Activated CD4-positive, alpha-beta T cell treated with anti-CD3 and anti-CD28 coated beads, Interleukin-2, amount 10 ng/mL, durations not matched to agents 24 days and 14 days (primary cell): ENCODE data around the gene WDR64. TPM values are rescaled to one million over a fixed set of nuclear protein-coding genes. Genes with fewer than 3 reads are reported as not detected.
"Not testable (repeated sequence)": the region's sequence is repeated elsewhere in the genome, so short reads cannot be mapped to it uniquely, and the experiment has no call there.

Experiments
- DNase-seq: peaks from one replicate; pipeline ENCODE4 v3.0.0; 2022
- H3K27ac Mint-ChIP-seq: one replicate; pipeline ENCODE4 v1.8.0; 2022; ENCODE audit warnings: mild to moderate bottlenecking, mixed read lengths
- H3K27me3 Mint-ChIP-seq: one replicate; pipeline ENCODE4 v1.8.0; 2022; ENCODE audit warnings: mixed read lengths
- H3K36me3 Mint-ChIP-seq: one replicate; pipeline ENCODE4 v1.8.0; 2022; ENCODE audit warnings: low read depth, mild to moderate bottlenecking, mixed read lengths
- H3K4me1 Mint-ChIP-seq: one replicate; pipeline ENCODE4 v1.8.0; 2021; ENCODE audit warnings: mixed read lengths
- H3K4me3 Mint-ChIP-seq: one replicate; pipeline ENCODE4 v1.8.0; 2022; ENCODE audit warnings: mild to moderate bottlenecking, moderate library complexity, mixed read lengths
- H3K9me3 Mint-ChIP-seq: one replicate; pipeline ENCODE4 v1.8.0; 2021; ENCODE audit warnings: mixed read lengths
- intact Hi-C: fragments of 100-400 bp; cut with micrococcal nuclease; formaldehyde crosslinking; loops from one replicate; pipeline ENCODE4 v1.15.1; 2023
- total RNA-seq: library from RNA; stranded (reverse); gene quantifications from 2 replicates; pipeline ENCODE4 v1.2.3, GENCODE V29; 2022

The WDR64 gene
- total RNA-seq, 1 donor from 2014 or later = not detected

- peaks cover 14% of the 10 kb centered on the region for H3K27me3 Mint-ChIP-seq
- DNase-seq, H3K27ac Mint-ChIP-seq, H3K9me3 Mint-ChIP-seq, H3K4me1 Mint-ChIP-seq, intact Hi-C loops, H3K4me3 Mint-ChIP-seq, H3K36me3 Mint-ChIP-seq: not testable (repeated sequence)
Observed at GRCh38 chr1:241681861-241682448, 29.9 kb downstream of the WDR64 start.

DNA sequence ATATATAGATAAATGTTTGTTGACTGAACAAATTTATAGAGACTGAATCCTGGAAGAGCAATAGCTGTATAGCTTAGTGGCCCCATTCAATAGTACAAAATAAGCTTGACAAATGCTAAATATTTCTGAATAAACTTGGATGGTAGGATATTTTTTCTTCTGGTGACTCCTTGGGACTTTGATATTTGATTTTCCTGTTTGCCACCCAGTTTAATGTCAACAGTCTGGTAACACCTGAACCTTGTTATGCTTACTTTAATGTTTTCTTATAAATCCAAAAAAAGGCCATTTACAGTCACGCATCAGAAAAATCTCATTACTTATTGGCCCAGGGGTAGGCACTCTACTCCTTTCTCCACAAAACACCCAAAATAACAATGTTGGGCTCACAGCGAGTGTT lies 30.8 kb downstream of the WDR64 start:
- H3K27ac Mint-ChIP-seq = no peak overlapping the region
- H3K27me3 Mint-ChIP-seq = peaks cover 14% of the 10 kb centered on the region
- no peaks in the 10 kb centered on the region for H3K4me1 Mint-ChIP-seq
- intact Hi-C loops = no loop called here
- no peaks in the 10 kb centered on the region for H3K36me3 Mint-ChIP-seq
- no peak for DNase-seq
- no peak overlapping the region for H3K4me3 Mint-ChIP-seq
- H3K9me3 Mint-ChIP-seq = peaks cover 7% of the 10 kb centered on the region

DNA sequence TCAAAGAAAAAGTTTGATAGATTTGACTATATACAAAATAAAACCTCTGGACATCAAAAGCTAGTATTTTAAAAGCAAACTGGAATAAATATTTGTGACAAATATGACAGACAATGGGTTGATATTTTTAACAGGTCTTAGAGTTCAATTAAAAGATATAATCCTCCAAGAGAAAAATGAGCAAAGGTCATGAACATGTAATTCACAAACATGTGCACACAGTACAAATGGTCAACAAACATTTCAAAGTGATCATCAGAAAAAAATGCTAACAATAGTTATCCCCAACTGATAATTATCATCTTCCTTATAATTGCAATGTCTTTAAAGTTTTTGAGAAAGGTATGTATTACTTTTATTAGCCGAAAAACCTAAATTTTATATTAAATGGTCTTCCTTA lies 32.0 kb downstream of the WDR64 start:
- no peaks in the 10 kb centered on the region for H3K4me1 Mint-ChIP-seq
- intact Hi-C loops = no loop called here
- DNase-seq = no peak
- H3K27ac Mint-ChIP-seq = no peak overlapping the region
- no peak overlapping the region for H3K4me3 Mint-ChIP-seq
- H3K36me3 Mint-ChIP-seq = no peaks in the 10 kb centered on the region
- peaks cover 7% of the 10 kb centered on the region for H3K9me3 Mint-ChIP-seq
- peaks cover 14% of the 10 kb centered on the region for H3K27me3 Mint-ChIP-seq

DNA sequence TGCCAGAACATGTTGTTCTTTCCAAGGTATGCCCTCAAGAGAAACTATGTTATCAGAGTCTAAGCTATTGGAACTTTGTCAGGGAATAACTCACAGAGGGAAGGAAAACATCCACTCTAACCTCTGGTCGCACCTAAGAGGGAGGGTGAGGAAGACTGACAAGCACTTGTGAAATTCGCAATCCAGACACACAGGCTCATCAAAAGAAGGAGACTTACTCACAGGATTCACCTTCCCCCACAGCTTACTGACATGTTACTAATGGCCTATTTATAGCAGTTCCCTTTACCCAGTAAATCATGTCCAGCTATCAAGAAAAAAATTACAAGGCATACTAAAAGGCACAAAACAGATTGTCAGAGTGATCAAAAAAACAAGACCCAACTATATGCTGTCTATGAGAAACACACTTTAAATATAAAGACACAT lies 36.9 kb downstream of the WDR64 start:
- H3K4me3 Mint-ChIP-seq = no peak overlapping the region
- H3K9me3 Mint-ChIP-seq = no peaks in the 10 kb centered on the region
- no peaks in the 10 kb centered on the region for H3K4me1 Mint-ChIP-seq
- peaks cover 10% of the 10 kb centered on the region for H3K27me3 Mint-ChIP-seq
- intact Hi-C loops = no loop called here
- H3K36me3 Mint-ChIP-seq = no peaks in the 10 kb centered on the region
- no peak overlapping the region for H3K27ac Mint-ChIP-seq
- no peak for DNase-seq

DNA sequence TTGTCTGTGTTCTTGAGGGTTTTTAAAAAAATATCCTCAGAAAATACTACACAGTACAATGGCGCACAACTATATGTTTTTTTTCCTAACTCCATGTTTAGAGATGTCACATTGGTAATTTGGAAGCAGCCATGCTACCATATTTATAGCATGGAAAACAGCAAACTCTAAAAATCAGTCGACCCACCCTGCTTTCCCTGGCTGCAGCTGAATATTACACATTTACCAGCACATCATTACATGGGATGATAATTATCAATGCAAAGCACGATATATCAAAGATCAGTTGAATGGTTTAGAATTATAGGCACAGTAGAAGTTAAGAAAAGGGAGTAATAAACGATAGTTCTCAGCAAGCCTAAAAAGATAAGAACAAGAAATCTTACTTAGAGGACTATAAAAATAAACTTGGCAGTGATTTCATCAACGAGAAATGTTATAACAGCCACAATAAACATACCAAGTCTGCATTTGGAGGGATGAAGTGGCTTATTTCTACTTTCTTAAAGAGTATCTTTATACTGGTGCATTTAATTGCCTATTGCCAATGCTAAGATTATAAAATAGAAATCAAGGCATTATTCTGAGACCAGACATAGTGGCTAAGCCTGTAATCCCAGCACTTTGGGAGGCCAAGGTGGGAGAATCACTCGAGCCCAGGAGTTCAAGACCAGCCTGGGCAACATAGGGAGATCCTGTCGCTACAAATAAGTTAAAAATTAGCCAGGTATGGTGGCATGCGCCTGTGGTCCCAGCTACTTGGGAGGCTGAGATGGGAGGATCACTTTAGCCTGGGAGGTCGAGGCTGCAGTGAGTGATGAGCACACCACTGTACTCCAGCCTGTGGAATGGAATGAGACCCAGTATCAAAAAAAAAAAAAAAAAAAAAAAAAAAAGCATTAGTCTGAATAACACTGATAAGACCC lies 43.4 kb downstream of the WDR64 start:
- no peaks in the 10 kb centered on the region for H3K4me1 Mint-ChIP-seq
- H3K9me3 Mint-ChIP-seq = no peaks in the 10 kb centered on the region
- H3K27ac Mint-ChIP-seq = no peak overlapping the region
- intact Hi-C loops = no loop called here
- H3K36me3 Mint-ChIP-seq = no peaks in the 10 kb centered on the region
- DNase-seq = no peak
- peaks cover 6% of the 10 kb centered on the region for H3K27me3 Mint-ChIP-seq
- no peak overlapping the region for H3K4me3 Mint-ChIP-seq

DNA sequence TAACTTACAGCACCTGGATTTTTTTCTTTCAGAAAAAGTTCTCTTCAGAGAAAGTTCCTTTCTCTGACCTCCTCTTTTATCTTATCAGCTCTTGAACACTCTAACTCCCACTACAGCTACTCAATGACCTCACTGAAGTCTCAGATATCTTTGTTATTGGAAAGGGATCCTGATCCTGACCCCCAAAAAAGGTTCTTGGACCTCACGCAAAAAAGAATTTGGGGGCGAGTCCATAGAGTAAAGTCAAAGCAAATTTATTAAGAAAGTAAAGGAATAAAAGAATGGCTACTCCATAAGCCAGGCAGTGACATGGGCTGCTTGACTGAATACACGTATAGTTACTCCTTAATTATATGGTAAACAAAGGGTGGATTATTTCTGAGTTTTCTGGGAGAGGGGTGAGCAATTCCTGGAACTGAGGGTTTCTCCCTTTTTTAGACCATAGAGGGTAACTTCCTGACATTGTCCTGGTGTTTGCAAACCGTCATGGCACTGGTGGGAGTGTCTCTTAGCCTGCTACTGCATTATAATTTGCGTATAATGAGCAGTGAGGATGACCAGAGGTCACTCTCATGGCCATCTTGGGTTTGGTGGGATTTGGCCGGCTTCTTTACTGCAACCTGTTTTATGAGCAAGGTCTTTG lies 44.2 kb downstream of the WDR64 start:
- DNase-seq = no peak
- H3K4me1 Mint-ChIP-seq = peaks cover under 1% of the 10 kb centered on the region
- H3K27ac Mint-ChIP-seq = no peak overlapping the region
- no peaks in the 10 kb centered on the region for H3K36me3 Mint-ChIP-seq
- peaks cover 3% of the 10 kb centered on the region for H3K9me3 Mint-ChIP-seq
- H3K4me3 Mint-ChIP-seq = no peak overlapping the region
- intact Hi-C loops = no loop called here
- H3K27me3 Mint-ChIP-seq = peaks cover 6% of the 10 kb centered on the region

DNA sequence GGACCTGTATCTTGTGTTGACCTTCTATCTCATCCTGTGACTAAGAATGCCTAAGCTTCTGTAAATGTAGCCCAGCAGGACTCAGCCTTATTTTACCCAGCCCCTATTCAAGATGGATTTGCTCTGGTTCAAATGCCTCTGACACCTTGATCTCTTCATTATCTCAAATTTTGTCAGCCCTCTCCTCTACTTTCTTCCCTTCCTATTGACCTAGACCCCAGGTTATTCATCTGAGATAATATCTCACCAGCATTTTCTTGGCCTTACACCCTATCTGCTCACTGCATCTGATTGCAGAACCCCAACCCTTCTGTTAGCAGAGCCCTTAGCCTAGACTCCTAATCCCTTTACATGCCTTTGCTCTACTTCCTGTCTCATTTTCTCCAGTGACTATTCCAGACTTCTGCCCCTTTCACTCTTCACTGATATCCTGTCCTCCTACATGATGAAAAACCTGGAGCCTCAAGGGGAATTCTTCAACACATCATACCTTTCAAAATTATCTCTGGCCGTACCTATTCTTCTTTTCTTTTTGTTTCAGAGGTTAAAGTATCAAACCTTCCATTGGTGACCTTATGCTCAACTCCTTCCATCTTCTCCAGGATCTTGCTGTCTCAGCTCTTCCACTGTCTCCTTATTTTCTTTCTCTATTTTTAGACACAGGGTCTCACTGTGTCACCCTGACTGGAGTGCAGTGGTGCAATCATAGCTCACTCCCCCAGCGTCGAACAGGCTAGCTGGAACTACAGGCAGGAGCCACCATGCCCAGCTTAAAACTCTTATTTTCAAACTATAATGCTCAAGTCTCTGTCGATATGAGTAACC lies 44.9 kb downstream of the WDR64 start:
- H3K27me3 Mint-ChIP-seq = peaks cover 4% of the 10 kb centered on the region
- no peaks in the 10 kb centered on the region for H3K36me3 Mint-ChIP-seq
- no peak overlapping the region for H3K4me3 Mint-ChIP-seq
- intact Hi-C loops = no loop called here
- H3K9me3 Mint-ChIP-seq = peaks cover 6% of the 10 kb centered on the region
- no peak for DNase-seq
- no peak overlapping the region for H3K27ac Mint-ChIP-seq
- H3K4me1 Mint-ChIP-seq = peaks cover 3% of the 10 kb centered on the region

GRCh38 chr1:241697640-241698018 lies 45.5 kb downstream of the WDR64 start:
- H3K27ac Mint-ChIP-seq = no peak overlapping the region
- peaks cover 3% of the 10 kb centered on the region for H3K4me1 Mint-ChIP-seq
- DNase-seq = no peak
- no peaks in the 10 kb centered on the region for H3K36me3 Mint-ChIP-seq
- H3K4me3 Mint-ChIP-seq = no peak overlapping the region
- peaks cover 1% of the 10 kb centered on the region for H3K27me3 Mint-ChIP-seq
- intact Hi-C loops = no loop called here
- H3K9me3 Mint-ChIP-seq = peaks cover 6% of the 10 kb centered on the region

DNA sequence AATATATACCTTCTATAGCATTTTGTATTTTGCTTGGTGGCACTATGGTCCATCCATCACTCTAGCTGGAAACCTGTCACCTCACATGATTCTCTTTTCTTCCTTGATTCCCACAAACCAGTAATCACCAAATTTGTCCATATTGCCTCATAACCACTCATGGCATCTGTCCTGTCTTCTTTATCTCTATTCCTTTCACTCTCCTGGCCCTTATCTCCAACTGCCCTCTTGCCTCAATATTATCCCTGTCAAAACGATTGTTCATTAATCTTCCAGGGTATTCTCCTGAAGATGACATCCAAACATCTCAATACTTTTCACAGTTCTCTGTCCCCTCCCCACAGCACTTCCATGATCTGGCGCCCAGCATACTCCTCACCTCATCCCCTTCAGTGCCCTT lies 46.1 kb downstream of the WDR64 start:
- intact Hi-C loops = no loop called here
- DNase-seq = no peak
- peaks cover 1% of the 10 kb centered on the region for H3K27me3 Mint-ChIP-seq
- H3K4me3 Mint-ChIP-seq = no peak overlapping the region
- H3K4me1 Mint-ChIP-seq = peaks cover 3% of the 10 kb centered on the region
- no peaks in the 10 kb centered on the region for H3K36me3 Mint-ChIP-seq
- H3K27ac Mint-ChIP-seq = no peak overlapping the region
- H3K9me3 Mint-ChIP-seq = peaks cover 7% of the 10 kb centered on the region

DNA sequence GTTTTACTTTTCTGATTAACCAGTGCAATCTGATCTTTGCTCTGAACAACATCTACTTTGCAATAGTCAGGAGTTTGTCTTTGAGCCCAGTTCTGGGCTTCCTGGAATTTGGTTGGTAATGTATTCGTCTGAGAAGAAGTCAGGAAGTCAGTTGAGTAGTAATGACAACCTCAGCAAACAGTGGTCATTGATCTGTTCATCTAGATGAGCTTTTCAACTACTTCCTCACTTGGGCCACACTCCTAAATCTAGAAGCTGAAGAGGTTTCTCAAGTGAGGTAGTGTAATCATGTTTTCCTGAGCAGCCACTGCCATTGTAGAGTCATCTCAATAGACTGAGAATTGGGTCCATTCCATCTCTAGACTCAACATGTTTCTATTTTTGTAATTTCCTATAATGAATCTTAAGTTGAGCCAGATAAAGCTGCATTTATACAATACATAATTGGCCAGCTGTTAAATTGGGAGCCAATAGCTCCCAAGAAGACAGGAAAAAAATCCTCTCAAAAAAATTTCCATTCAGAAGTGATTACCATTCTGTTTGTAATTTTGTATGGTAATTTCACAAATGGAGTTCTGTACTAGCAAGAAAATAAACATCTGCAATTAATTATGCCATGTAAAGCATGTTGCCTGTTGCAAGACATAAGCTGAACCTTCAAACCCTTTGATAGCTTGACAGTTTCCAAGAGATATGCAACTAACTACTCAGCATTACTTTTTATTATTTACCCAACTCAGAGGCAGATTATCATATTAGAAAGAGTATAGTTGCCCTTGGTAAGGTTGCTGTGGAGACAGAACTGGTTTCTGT lies 49.6 kb downstream of the WDR64 start:
- DNase-seq = peak; percentile 40
- no peaks in the 10 kb centered on the region for H3K27me3 Mint-ChIP-seq
- H3K4me3 Mint-ChIP-seq = no peak overlapping the region
- H3K9me3 Mint-ChIP-seq = peaks cover 14% of the 10 kb centered on the region
- intact Hi-C loops = no loop called here
- no peak overlapping the region for H3K27ac Mint-ChIP-seq
- H3K4me1 Mint-ChIP-seq = peaks cover 3% of the 10 kb centered on the region
- H3K36me3 Mint-ChIP-seq = no peaks in the 10 kb centered on the region

GRCh38 chr1:241702442-241703373 lies 50.6 kb downstream of the WDR64 start:
- peak; percentile 25 for DNase-seq
- H3K9me3 Mint-ChIP-seq = peaks cover 14% of the 10 kb centered on the region
- no peaks in the 10 kb centered on the region for H3K27me3 Mint-ChIP-seq
- H3K4me3 Mint-ChIP-seq = no peak overlapping the region
- H3K36me3 Mint-ChIP-seq = no peaks in the 10 kb centered on the region
- H3K4me1 Mint-ChIP-seq = peaks cover 9% of the 10 kb centered on the region
- no peak overlapping the region for H3K27ac Mint-ChIP-seq
- intact Hi-C loops = no loop called here

DNA sequence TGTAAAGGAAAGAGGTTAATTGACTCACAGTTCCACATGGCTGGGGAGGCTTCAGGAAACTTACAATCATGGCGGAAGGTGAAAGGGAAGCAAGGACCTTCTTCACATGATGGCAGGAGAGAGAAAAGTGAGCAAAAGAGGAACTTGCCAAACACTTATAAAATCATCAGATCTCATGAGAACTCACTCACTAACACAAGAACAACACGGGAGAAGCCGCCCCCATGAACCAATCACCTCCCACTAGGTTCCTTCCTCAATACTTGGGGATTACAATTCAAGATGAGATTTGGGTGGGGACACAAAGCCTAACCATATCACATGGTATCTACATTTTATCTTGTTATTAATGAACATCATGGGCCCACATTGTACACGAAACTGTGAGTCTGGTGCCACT lies 51.7 kb downstream of the WDR64 start:
- H3K9me3 Mint-ChIP-seq = peaks cover 14% of the 10 kb centered on the region
- H3K4me1 Mint-ChIP-seq, intact Hi-C loops, H3K4me3 Mint-ChIP-seq, H3K27me3 Mint-ChIP-seq, H3K27ac Mint-ChIP-seq, H3K36me3 Mint-ChIP-seq: not testable (repeated sequence)
- DNase-seq = peak; percentile 30
